ENCODE results near the gene RBMS1.
"Not testable (repeated sequence)": the region's sequence is repeated elsewhere in the genome, so short reads cannot be mapped to it uniquely, and the experiment has no call there.

Gene RBMS1

GRCh38 chr2:160469621-160470204, 23.9 kb downstream of the RBMS1 start:
- no peak for DNase-seq (ENCODE audit: low spot score)

GRCh38 chr2:160469164-160469563, 24.4 kb downstream of the RBMS1 start:
- no peak for DNase-seq (ENCODE audit: low spot score)

GRCh38 chr2:160467086-160467485, 26.5 kb downstream of the RBMS1 start:
- no peak for DNase-seq (ENCODE audit: low spot score)

- no peak for DNase-seq (ENCODE audit: low spot score)
Observed at GRCh38 chr2:160465406-160465805, 28.2 kb downstream of the RBMS1 start.

- DNase-seq (ENCODE audit: low spot score), result no peak
Observed at GRCh38 chr2:160465002-160465401, 28.6 kb downstream of the RBMS1 start.

- DNase-seq (ENCODE audit: low spot score), result no peak
Observed at GRCh38 chr2:160464017-160464416, 29.6 kb downstream of the RBMS1 start.

GRCh38 chr2:160463245-160463644, 30.4 kb downstream of the RBMS1 start:
- no peak for DNase-seq (ENCODE audit: low spot score)

- DNase-seq (ENCODE audit: low spot score), result no peak
Observed at GRCh38 chr2:160460333-160460731, 33.3 kb downstream of the RBMS1 start.

- no peak for DNase-seq (ENCODE audit: low spot score)
Observed at GRCh38 chr2:160459538-160460332, 33.9 kb downstream of the RBMS1 start.

GRCh38 chr2:160458718-160459453, 34.7 kb downstream of the RBMS1 start:
- no peak for DNase-seq (ENCODE audit: low spot score)

- DNase-seq (ENCODE audit: low spot score), result no peak
Observed at GRCh38 chr2:160457588-160457987, 36.0 kb downstream of the RBMS1 start.

- DNase-seq (ENCODE audit: low spot score), result no peak
Observed at GRCh38 chr2:160454070-160454797, 39.4 kb downstream of the RBMS1 start.

GRCh38 chr2:160453111-160453820, 40.3 kb downstream of the RBMS1 start:
- no peak for DNase-seq (ENCODE audit: low spot score)

- DNase-seq (ENCODE audit: low spot score), result no peak
Observed at GRCh38 chr2:160450486-160450885, 43.1 kb downstream of the RBMS1 start.

GRCh38 chr2:160448821-160449220, 44.8 kb downstream of the RBMS1 start:
- DNase-seq (ENCODE audit: low spot score), result not testable (repeated sequence)

GRCh38 chr2:160445673-160446072, 47.9 kb downstream of the RBMS1 start:
- DNase-seq (ENCODE audit: low spot score), result no peak

GRCh38 chr2:160442603-160443002, 51.0 kb downstream of the RBMS1 start:
- DNase-seq (ENCODE audit: low spot score), result no peak

- no peak for DNase-seq (ENCODE audit: low spot score)
Observed at GRCh38 chr2:160440888-160441287, 52.7 kb downstream of the RBMS1 start.

- not testable (repeated sequence) for DNase-seq (ENCODE audit: low spot score)
Observed at GRCh38 chr2:160439038-160439437, 54.6 kb downstream of the RBMS1 start.

- no peak for DNase-seq (ENCODE audit: low spot score)
Observed at GRCh38 chr2:160437273-160437672, 56.3 kb downstream of the RBMS1 start.

- no peak for DNase-seq (ENCODE audit: low spot score)
Observed at GRCh38 chr2:160434254-160434948, 59.2 kb downstream of the RBMS1 start.
